Cardiac fibroblast (primary cell): ENCODE results near the gene TPD52L1.

ENCODE experiments used
- DNase-seq, 2 donors: peaks; one replicate each; pipeline versions ENCODE4 v3.0.0 to v3.0.0-alpha.2; 2010; ENCODE audit warnings: low read depth in 2 of 2
- H3K4me3 ChIP-seq, 2 donors: replicated peaks in 1 of 2; 1 replicate in 1 of 2; 2 replicates in 1 of 2; pipeline ENCODE4 v1.5.1; 2011; ENCODE audit warnings: low read depth in 2 of 2, low read length in 2 of 2, mild to moderate bottlenecking in 2 of 2, moderate library complexity in 1 of 2
- TF ChIP-seq, protein P1 (sequence below): IDR thresholded peaks from one replicate; pipeline ENCODE4 v1.5.1; 2011; ENCODE audit warnings: low read depth, mild to moderate bottlenecking, low read length, inconsistent platforms

The TPD52L1 gene

DNA sequence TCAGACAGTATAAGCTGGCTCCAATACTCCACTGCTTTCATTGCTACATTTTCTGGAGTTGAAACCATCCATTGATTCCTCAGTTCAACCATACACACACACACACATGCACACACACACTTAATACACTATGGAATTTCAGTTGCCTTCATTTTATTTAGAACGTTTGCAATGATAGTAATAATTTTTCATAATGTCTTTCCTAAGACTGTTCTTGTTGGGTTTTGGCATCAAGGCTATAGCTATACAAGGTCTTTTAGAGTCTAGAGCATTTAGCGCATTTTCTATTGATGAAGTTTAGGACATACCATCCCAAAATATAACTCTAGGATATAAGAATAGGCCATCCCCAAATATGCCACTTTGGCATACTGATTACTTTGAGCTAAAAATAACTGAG, 15.5 kb upstream of the TPD52L1 start:
- DNase-seq: no peak
- TF ChIP-seq, protein P1, sequence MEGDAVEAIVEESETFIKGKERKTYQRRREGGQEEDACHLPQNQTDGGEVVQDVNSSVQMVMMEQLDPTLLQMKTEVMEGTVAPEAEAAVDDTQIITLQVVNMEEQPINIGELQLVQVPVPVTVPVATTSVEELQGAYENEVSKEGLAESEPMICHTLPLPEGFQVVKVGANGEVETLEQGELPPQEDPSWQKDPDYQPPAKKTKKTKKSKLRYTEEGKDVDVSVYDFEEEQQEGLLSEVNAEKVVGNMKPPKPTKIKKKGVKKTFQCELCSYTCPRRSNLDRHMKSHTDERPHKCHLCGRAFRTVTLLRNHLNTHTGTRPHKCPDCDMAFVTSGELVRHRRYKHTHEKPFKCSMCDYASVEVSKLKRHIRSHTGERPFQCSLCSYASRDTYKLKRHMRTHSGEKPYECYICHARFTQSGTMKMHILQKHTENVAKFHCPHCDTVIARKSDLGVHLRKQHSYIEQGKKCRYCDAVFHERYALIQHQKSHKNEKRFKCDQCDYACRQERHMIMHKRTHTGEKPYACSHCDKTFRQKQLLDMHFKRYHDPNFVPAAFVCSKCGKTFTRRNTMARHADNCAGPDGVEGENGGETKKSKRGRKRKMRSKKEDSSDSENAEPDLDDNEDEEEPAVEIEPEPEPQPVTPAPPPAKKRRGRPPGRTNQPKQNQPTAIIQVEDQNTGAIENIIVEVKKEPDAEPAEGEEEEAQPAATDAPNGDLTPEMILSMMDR: no peak
- no peak overlapping the region for H3K4me3 ChIP-seq

DNA sequence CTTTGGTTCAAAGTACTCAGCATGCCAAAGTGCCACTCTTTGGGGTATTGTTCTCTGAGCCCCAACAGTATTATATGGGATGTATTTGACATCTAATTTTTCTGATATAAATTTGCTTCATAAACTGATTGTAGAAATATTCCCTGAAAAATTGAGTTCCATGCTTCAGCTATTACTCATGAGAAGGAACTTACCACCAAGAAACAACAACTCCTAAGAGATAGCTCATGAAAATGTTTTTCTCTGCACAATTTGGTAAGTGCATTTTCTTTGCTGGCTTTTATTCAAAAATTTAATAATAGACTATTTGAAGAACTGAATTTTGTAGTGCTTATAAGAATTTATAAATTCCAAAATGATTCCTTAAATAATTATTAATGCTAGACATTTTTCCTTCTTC, 12.8 kb upstream of the TPD52L1 start:
- DNase-seq: peak; percentile 14 to 63
- TF ChIP-seq, protein P1: no peak

DNA sequence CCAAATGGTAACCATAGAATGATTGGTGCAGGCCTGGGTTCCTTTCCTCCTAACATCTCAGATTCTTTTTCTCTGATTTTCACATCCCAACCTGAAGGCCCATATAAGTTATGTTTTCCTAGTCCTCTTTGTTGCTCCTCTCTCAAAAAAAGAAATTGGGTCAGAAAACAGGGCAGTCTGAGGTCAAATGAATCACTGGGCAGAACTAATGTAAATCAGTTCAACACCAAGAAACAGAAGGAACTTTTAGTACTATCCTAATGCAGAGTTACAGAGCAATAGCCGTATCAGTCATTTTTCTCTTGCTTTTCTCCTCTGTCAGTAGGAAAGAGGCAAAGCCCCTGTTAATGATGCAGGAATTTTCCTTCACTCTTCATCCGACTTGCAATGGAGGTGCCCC, 11.0 kb upstream of the TPD52L1 start:
- TF ChIP-seq, protein P1: no peak
- no peak overlapping the region for H3K4me3 ChIP-seq
- peak in 1 of 2 donors; percentile 48 for DNase-seq

More for the DNA sequence above, 12.8 kb upstream of the TPD52L1 start:
- no peak overlapping the region for H3K4me3 ChIP-seq

DNA sequence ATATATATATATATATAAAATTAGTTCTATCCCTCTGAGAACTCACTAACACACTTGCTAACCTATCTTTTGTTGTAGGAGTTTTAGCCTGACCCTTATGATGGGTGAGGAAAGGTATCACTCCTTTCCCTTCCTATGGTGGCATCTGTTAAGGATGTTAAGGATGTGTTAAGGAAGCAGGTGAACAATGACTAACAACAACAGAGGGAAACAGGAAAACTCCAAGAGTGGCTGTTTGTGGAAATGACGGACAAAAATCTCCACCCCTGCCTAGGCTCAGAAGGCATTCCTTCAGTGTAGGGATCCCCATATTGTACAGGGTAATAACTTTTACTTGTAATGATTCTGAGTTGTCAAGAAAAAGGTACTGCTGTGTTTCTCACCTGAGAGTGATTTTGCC, 8.8 kb upstream of the TPD52L1 start:
- TF ChIP-seq, protein P1: no peak
- no peak overlapping the region for H3K4me3 ChIP-seq
- no peak for DNase-seq

DNA sequence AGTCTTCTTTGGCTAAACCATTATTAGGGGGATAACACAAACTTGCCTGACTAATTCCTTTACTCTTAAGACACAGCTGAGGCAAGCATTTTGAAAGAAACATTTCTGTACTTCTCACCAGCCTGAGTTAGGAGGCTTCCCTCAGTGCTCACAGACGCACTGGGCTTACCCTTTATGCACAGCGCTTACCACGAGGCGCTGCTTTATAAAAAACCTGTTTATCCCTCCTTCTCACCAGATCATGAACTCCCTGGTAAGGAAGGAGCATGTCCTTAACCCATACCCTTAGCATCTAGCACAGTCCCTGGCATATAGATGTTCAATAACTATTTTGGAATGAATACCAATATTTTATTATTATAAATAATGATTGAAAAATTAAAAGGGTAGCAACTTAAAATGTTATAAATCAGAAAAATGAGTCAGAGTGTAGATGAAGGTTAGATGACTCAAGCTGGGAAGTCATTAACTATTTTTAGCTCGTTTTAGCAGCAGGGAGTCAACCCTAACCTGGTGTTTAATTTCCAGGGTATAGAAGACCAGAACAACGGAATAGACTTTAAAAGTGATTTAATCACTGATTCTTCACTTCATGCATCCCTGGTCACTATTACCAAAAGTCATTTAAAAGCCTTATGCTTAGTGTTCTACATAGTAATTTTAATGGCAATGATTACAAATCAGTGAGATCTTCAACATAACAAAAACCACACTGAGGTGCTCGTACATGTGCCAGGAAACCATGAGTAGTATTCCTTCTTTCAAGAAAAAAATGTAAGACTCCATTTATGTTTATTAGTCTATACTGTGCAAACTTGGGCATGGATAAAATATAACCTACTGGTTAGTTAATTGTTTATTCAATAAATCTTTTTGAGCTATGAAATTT, 4.1 kb upstream of the TPD52L1 start:
- TF ChIP-seq, protein P1: no peak
- no peak overlapping the region for H3K4me3 ChIP-seq
- peak in 1 of 2 donors; percentile 60 for DNase-seq

DNA sequence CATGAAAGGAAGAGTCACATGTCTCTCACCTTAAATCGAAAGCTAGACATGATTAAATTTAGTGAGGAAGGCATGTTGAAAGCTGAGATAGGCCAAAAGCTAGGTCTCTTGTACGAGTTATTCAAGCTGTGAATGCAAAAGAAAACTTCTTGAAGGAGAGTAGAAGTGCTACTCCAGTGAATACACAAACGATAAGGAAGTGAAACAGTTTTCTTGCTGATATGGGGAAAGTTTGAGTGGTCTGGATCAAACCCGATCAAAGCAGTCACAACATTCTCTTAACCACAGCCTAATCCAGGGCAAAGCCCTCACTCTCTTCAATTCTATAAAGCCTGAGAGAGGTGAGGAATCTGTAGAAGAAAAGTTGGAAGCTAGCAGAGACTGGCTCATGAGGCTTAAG, 1.9 kb upstream of the TPD52L1 start:
- no peak overlapping the region for H3K4me3 ChIP-seq
- no peak for DNase-seq
- TF ChIP-seq, protein P1: no peak
